ENCODE results near the gene TMEM100.

Gene TMEM100

GRCh38 chr17:55694286-55694910 lies 28.3 kb downstream of the TMEM100 start:
- H3K9me3 ChIP-seq (ENCODE audit: control insufficient read depth, insufficient read depth, low read length), result no peaks in the 10 kb centered on the region
- no peaks in the 10 kb centered on the region for H3K36me3 ChIP-seq (ENCODE audit: control insufficient read depth, insufficient read depth, low read length)
- H3K4me1 ChIP-seq (ENCODE audit: control insufficient read depth, insufficient read depth, low read length), result peaks cover 4% of the 10 kb centered on the region; the same call in 1 of the 2 replicates
- H3K27me3 ChIP-seq (ENCODE audit: control insufficient read depth, insufficient read depth, low read length), result no peaks in the 10 kb centered on the region
- no peak overlapping the region for H3K4me3 ChIP-seq (ENCODE audit: low read depth, low read length)
- H3K9ac ChIP-seq (ENCODE audit: low read depth, low read length), result no peak overlapping the region
- H3K27ac ChIP-seq (ENCODE audit: low read depth, low read length), result no peak overlapping the region

- Histone ChIP-seq H3K36me3 (ENCODE audit: control insufficient read depth, insufficient read depth, low read length) (no peaks in the 10 kb centered on the region), H3K4me1 (ENCODE audit: control insufficient read depth, insufficient read depth, low read length) (peaks cover 4% of the 10 kb centered on the region; the same call in 1 of the 2 replicates), H3K9me3 (ENCODE audit: control insufficient read depth, insufficient read depth, low read length) (no peaks in the 10 kb centered on the region), H3K27me3 (ENCODE audit: control insufficient read depth, insufficient read depth, low read length) (no peaks in the 10 kb centered on the region), H3K27ac (ENCODE audit: low read depth, low read length) (no peak overlapping the region), H3K9ac (ENCODE audit: low read depth, low read length) (no peak overlapping the region), H3K4me3 (ENCODE audit: low read depth, low read length) (no peak overlapping the region)
These were observed 29.1 kb downstream of the TMEM100 start for GRCh38 chr17:55693254-55694216.

GRCh38 chr17:55692276-55692675 lies 30.4 kb downstream of the TMEM100 start:
- Histone ChIP-seq H3K36me3 (ENCODE audit: control insufficient read depth, insufficient read depth, low read length) (no peaks in the 10 kb centered on the region), H3K9me3 (ENCODE audit: control insufficient read depth, insufficient read depth, low read length) (peaks cover 2% of the 10 kb centered on the region), H3K27me3 (ENCODE audit: control insufficient read depth, insufficient read depth, low read length) (no peaks in the 10 kb centered on the region), H3K4me3 (ENCODE audit: low read depth, low read length) (no peak overlapping the region), H3K4me1 (ENCODE audit: control insufficient read depth, insufficient read depth, low read length) (peaks cover 4% of the 10 kb centered on the region; the same call in 1 of the 2 replicates), H3K9ac (ENCODE audit: low read depth, low read length) (no peak overlapping the region), H3K27ac (ENCODE audit: low read depth, low read length) (no peak overlapping the region)

- Histone ChIP-seq H3K9ac (ENCODE audit: low read depth, low read length) (no peak overlapping the region), H3K36me3 (ENCODE audit: control insufficient read depth, insufficient read depth, low read length) (no peaks in the 10 kb centered on the region), H3K27me3 (ENCODE audit: control insufficient read depth, insufficient read depth, low read length) (no peaks in the 10 kb centered on the region), H3K9me3 (ENCODE audit: control insufficient read depth, insufficient read depth, low read length) (peaks cover 6% of the 10 kb centered on the region), H3K4me1 (ENCODE audit: control insufficient read depth, insufficient read depth, low read length) (peaks cover 4% of the 10 kb centered on the region; the same call in 1 of the 2 replicates), H3K27ac (ENCODE audit: low read depth, low read length) (no peak overlapping the region), H3K4me3 (ENCODE audit: low read depth, low read length) (no peak overlapping the region)
These were observed 31.0 kb downstream of the TMEM100 start for GRCh38 chr17:55691666-55692065.

- no peak overlapping the region for H3K27ac ChIP-seq (ENCODE audit: low read depth, low read length)
- peaks cover 4% of the 10 kb centered on the region; the same call in 1 of the 2 replicates for H3K4me1 ChIP-seq (ENCODE audit: control insufficient read depth, insufficient read depth, low read length)
- no peaks in the 10 kb centered on the region for H3K27me3 ChIP-seq (ENCODE audit: control insufficient read depth, insufficient read depth, low read length)
- no peaks in the 10 kb centered on the region for H3K36me3 ChIP-seq (ENCODE audit: control insufficient read depth, insufficient read depth, low read length)
- H3K9ac ChIP-seq (ENCODE audit: low read depth, low read length), result no peak overlapping the region
- H3K4me3 ChIP-seq (ENCODE audit: low read depth, low read length), result no peak overlapping the region
- H3K9me3 ChIP-seq (ENCODE audit: control insufficient read depth, insufficient read depth, low read length), result peaks cover 6% of the 10 kb centered on the region
These were observed 32.6 kb downstream of the TMEM100 start for GRCh38 chr17:55690105-55690508.

- Histone ChIP-seq H3K36me3 (ENCODE audit: control insufficient read depth, insufficient read depth, low read length) (no peaks in the 10 kb centered on the region), H3K4me1 (ENCODE audit: control insufficient read depth, insufficient read depth, low read length) (peaks cover 3% of the 10 kb centered on the region; the same call in 1 of the 2 replicates), H3K9ac (ENCODE audit: low read depth, low read length) (no peak overlapping the region), H3K27me3 (ENCODE audit: control insufficient read depth, insufficient read depth, low read length) (no peaks in the 10 kb centered on the region), H3K9me3 (ENCODE audit: control insufficient read depth, insufficient read depth, low read length) (peaks cover 6% of the 10 kb centered on the region), H3K4me3 (ENCODE audit: low read depth, low read length) (no peak overlapping the region), H3K27ac (ENCODE audit: low read depth, low read length) (no peak overlapping the region)
These were observed 33.0 kb downstream of the TMEM100 start for GRCh38 chr17:55689672-55690071.

- Histone ChIP-seq H3K4me1 (ENCODE audit: control insufficient read depth, insufficient read depth, low read length) (no peaks in the 10 kb centered on the region), H3K4me3 (ENCODE audit: low read depth, low read length) (no peak overlapping the region), H3K9me3 (ENCODE audit: control insufficient read depth, insufficient read depth, low read length) (peaks cover 6% of the 10 kb centered on the region), H3K9ac (ENCODE audit: low read depth, low read length) (no peak overlapping the region), H3K36me3 (ENCODE audit: control insufficient read depth, insufficient read depth, low read length) (no peaks in the 10 kb centered on the region), H3K27ac (ENCODE audit: low read depth, low read length) (no peak overlapping the region), H3K27me3 (ENCODE audit: control insufficient read depth, insufficient read depth, low read length) (no peaks in the 10 kb centered on the region)
These were observed 34.6 kb downstream of the TMEM100 start for GRCh38 chr17:55688057-55688456.

GRCh38 chr17:55687037-55687436 lies 35.6 kb downstream of the TMEM100 start:
- no peaks in the 10 kb centered on the region for H3K4me1 ChIP-seq (ENCODE audit: control insufficient read depth, insufficient read depth, low read length)
- no peak overlapping the region for H3K4me3 ChIP-seq (ENCODE audit: low read depth, low read length)
- H3K27me3 ChIP-seq (ENCODE audit: control insufficient read depth, insufficient read depth, low read length), result no peaks in the 10 kb centered on the region
- no peak overlapping the region for H3K9ac ChIP-seq (ENCODE audit: low read depth, low read length)
- no peaks in the 10 kb centered on the region for H3K36me3 ChIP-seq (ENCODE audit: control insufficient read depth, insufficient read depth, low read length)
- no peak overlapping the region for H3K27ac ChIP-seq (ENCODE audit: low read depth, low read length)
- peaks cover 6% of the 10 kb centered on the region for H3K9me3 ChIP-seq (ENCODE audit: control insufficient read depth, insufficient read depth, low read length)

- no peaks in the 10 kb centered on the region for H3K4me1 ChIP-seq (ENCODE audit: control insufficient read depth, insufficient read depth, low read length)
- no peaks in the 10 kb centered on the region for H3K36me3 ChIP-seq (ENCODE audit: control insufficient read depth, insufficient read depth, low read length)
- no peak overlapping the region for H3K4me3 ChIP-seq (ENCODE audit: low read depth, low read length)
These were observed 38.9 kb downstream of the TMEM100 start for GRCh38 chr17:55683550-55684315.

GRCh38 chr17:55681342-55681700 lies 41.3 kb downstream of the TMEM100 start:
- no peak overlapping the region for H3K4me3 ChIP-seq (ENCODE audit: low read depth, low read length)
- no peak overlapping the region for H3K27ac ChIP-seq (ENCODE audit: low read depth, low read length)
- H3K27me3 ChIP-seq (ENCODE audit: control insufficient read depth, insufficient read depth, low read length), result no peaks in the 10 kb centered on the region
- H3K9ac ChIP-seq (ENCODE audit: low read depth, low read length), result no peak overlapping the region
- no peaks in the 10 kb centered on the region for H3K9me3 ChIP-seq (ENCODE audit: control insufficient read depth, insufficient read depth, low read length)
- H3K36me3 ChIP-seq (ENCODE audit: control insufficient read depth, insufficient read depth, low read length), result no peaks in the 10 kb centered on the region
- no peaks in the 10 kb centered on the region for H3K4me1 ChIP-seq (ENCODE audit: control insufficient read depth, insufficient read depth, low read length)

More at GRCh38 chr17:55683550-55684315, 38.9 kb downstream of the TMEM100 start:
- H3K9ac ChIP-seq (ENCODE audit: low read depth, low read length), result no peak overlapping the region
- peaks cover 6% of the 10 kb centered on the region for H3K9me3 ChIP-seq (ENCODE audit: control insufficient read depth, insufficient read depth, low read length)
- H3K27me3 ChIP-seq (ENCODE audit: control insufficient read depth, insufficient read depth, low read length), result no peaks in the 10 kb centered on the region
- H3K27ac ChIP-seq (ENCODE audit: low read depth, low read length), result no peak overlapping the region
